ENCODE data around the gene SUN3. TPM values are rescaled to one million over a fixed set of nuclear protein-coding genes. Genes with fewer than 3 reads are reported as not detected.

The SUN3 gene
- total and polyA plus RNA-seq, 2 of the 13 experiments (the other 11 are each of a cell fraction or from before 2014, with no cell fraction given), result not detected

- peak; percentile 79; the same call in 1 of the 2 replicates for TF ChIP-seq ZNF609 (CRISPR knock-in tag; IDR thresholded peaks at IDR 0.05; ENCODE audit: borderline replicate concordance)
- TF ChIP-seq SNAI1 (CRISPR knock-in tag; IDR thresholded peaks at IDR 0.05; ENCODE audit: borderline replicate concordance), result no peak
- no peak for TF ChIP-seq ZNF616 (CRISPR knock-in tag; IDR thresholded peaks at IDR 0.05; ENCODE audit: low read depth)
- TF ChIP-seq, protein P1, sequence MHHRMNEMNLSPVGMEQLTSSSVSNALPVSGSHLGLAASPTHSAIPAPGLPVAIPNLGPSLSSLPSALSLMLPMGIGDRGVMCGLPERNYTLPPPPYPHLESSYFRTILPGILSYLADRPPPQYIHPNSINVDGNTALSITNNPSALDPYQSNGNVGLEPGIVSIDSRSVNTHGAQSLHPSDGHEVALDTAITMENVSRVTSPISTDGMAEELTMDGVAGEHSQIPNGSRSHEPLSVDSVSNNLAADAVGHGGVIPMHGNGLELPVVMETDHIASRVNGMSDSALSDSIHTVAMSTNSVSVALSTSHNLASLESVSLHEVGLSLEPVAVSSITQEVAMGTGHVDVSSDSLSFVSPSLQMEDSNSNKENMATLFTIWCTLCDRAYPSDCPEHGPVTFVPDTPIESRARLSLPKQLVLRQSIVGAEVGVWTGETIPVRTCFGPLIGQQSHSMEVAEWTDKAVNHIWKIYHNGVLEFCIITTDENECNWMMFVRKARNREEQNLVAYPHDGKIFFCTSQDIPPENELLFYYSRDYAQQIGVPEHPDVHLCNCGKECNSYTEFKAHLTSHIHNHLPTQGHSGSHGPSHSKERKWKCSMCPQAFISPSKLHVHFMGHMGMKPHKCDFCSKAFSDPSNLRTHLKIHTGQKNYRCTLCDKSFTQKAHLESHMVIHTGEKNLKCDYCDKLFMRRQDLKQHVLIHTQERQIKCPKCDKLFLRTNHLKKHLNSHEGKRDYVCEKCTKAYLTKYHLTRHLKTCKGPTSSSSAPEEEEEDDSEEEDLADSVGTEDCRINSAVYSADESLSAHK (CRISPR knock-in tag; IDR thresholded peaks at IDR 0.05; ENCODE audit: borderline replicate concordance), result no peak
- TF ChIP-seq, protein P2, sequence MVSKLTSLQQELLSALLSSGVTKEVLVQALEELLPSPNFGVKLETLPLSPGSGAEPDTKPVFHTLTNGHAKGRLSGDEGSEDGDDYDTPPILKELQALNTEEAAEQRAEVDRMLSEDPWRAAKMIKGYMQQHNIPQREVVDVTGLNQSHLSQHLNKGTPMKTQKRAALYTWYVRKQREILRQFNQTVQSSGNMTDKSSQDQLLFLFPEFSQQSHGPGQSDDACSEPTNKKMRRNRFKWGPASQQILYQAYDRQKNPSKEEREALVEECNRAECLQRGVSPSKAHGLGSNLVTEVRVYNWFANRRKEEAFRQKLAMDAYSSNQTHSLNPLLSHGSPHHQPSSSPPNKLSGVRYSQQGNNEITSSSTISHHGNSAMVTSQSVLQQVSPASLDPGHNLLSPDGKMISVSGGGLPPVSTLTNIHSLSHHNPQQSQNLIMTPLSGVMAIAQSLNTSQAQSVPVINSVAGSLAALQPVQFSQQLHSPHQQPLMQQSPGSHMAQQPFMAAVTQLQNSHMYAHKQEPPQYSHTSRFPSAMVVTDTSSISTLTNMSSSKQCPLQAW (CRISPR knock-in tag; IDR thresholded peaks at IDR 0.05), result peak; percentile 90
- TF ChIP-seq, protein P3, sequence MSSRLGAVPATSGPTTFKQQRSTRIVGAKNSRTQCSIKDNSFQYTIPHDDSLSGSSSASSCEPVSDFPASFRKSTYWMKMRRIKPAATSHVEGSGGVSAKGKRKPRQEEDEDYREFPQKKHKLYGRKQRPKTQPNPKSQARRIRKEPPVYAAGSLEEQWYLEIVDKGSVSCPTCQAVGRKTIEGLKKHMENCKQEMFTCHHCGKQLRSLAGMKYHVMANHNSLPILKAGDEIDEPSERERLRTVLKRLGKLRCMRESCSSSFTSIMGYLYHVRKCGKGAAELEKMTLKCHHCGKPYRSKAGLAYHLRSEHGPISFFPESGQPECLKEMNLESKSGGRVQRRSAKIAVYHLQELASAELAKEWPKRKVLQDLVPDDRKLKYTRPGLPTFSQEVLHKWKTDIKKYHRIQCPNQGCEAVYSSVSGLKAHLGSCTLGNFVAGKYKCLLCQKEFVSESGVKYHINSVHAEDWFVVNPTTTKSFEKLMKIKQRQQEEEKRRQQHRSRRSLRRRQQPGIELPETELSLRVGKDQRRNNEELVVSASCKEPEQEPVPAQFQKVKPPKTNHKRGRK (CRISPR knock-in tag; IDR thresholded peaks at IDR 0.05), result no peak
- TF ChIP-seq ZBTB26 (CRISPR knock-in tag; IDR thresholded peaks at IDR 0.05; ENCODE audit: borderline replicate concordance), result peak; percentile 45; the same call in 1 of the 2 replicates
- TF ChIP-seq BCL6 (CRISPR knock-in tag; IDR thresholded peaks at IDR 0.05), result peak; percentile 79
- TF ChIP-seq ZFP90 (CRISPR knock-in tag; IDR thresholded peaks at IDR 0.05; ENCODE audit: borderline replicate concordance), result peak; percentile 91
- peak; percentile 58; the same call in 1 of the 2 replicates for TF ChIP-seq ZNF724P (CRISPR knock-in tag; IDR thresholded peaks at IDR 0.05; ENCODE audit: borderline replicate concordance)
- peak; percentile 81 for TF ChIP-seq MED1 (CRISPR knock-in tag; IDR thresholded peaks at IDR 0.05)
- peak; percentile 87 for TF ChIP-seq ZNF839 (CRISPR knock-in tag; IDR thresholded peaks at IDR 0.05; ENCODE audit: borderline replicate concordance)
- TF ChIP-seq, protein P4, sequence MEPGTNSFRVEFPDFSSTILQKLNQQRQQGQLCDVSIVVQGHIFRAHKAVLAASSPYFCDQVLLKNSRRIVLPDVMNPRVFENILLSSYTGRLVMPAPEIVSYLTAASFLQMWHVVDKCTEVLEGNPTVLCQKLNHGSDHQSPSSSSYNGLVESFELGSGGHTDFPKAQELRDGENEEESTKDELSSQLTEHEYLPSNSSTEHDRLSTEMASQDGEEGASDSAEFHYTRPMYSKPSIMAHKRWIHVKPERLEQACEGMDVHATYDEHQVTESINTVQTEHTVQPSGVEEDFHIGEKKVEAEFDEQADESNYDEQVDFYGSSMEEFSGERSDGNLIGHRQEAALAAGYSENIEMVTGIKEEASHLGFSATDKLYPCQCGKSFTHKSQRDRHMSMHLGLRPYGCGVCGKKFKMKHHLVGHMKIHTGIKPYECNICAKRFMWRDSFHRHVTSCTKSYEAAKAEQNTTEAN (CRISPR knock-in tag; conservative IDR thresholded peaks at IDR 0.05), result peak; percentile 36; the same call in 1 of the 2 replicates
- TF ChIP-seq RFX3 (CRISPR knock-in tag; IDR thresholded peaks at IDR 0.05), result no peak
Observed at GRCh38 chr7:47979145-47979831, 49.6 kb downstream of the SUN3 start, which contains the start of gene HUS1 (continued).

Data from HepG2 (cell line).